K562 (cell line): ENCODE measurements around the gene SAMD8. TPM values are rescaled to one million over a fixed set of nuclear protein-coding genes. Genes with fewer than 3 reads are reported as not detected.

Source experiments
- ATAC-seq: fragments of 200-7000 bp; cut with Tn5 transposase; 3 replicates; pipeline ENCODE4 v1.9.1; 2020; ENCODE audit warnings: moderate library complexity
- BruUV-seq: library from RNA; stranded (reverse); fragments of 400-500 nt; replicated peaks from 2 replicates; lab custom pipeline; 2021; lab: Mats Ljungman, UMichigan
- CTCF ChIA-PET: fragments of 300-600 bp; formaldehyde crosslinking; extraction: SDS; loops from one replicate; lab custom pipeline; 2021; ENCODE audit warnings: low intra/inter-chr PET ratio; lab: Yijun Ruan, JAX
- POLR2A ChIA-PET: fragments of 300-600, 350-650 bp; sonication (Branson Sonifier 250); formaldehyde crosslinking; extraction: SDS; loops from one replicate; lab custom pipeline; 2021; ENCODE audit warnings: antibody characterized with exemption, inconsistent platforms; lab: Yijun Ruan, JAX
- DNase-seq, 4 experiments: peaks; one replicate each; pipeline versions ENCODE4 v3.0.0 to v3.0.0-alpha.2; 2011 to 2018; ENCODE audit warnings: low spot score in 3 of 4, mixed read lengths in 3 of 4; ENCODE audit errors: extremely low read depth in 1 of 4
- FAIRE-seq: peaks from 2 replicates; lab custom pipeline; 2011; peaks lifted over from hg19 to GRCh38; lab: Jason Lieb, UNC
- H2AFZ ChIP-seq: 2 replicates; pipeline ENCODE4 v1.6.0; 2011; ENCODE audit warnings: low read depth, low read length, control low read depth, inconsistent platforms
- H3K27ac ChIP-seq: fragments of 200-600 bp; 3 replicates; pipeline ENCODE4 v1.8.0; 2011; ENCODE audit warnings: low read depth, mild to moderate bottlenecking, control low read depth, inconsistent platforms, low read length, moderate library complexity, mixed read lengths; ENCODE audit errors: extremely low read depth
- H3K27me3 ChIP-seq, 2 experiments: fragments of 300-600 bp in 1 of 2; 2 replicates in 1 of 2; 3 replicates in 1 of 2; pipeline versions ENCODE4 v1.6.0 to v1.8.0; 2011; ENCODE audit warnings: inconsistent platforms in 2 of 2, low read length in 2 of 2, mild to moderate bottlenecking in 1 of 2, mixed read lengths in 1 of 2, moderate library complexity in 1 of 2; ENCODE audit not compliant: control insufficient read depth in 2 of 2, insufficient read depth in 2 of 2
- H3K36me3 ChIP-seq: fragments of 300-600 bp; 3 replicates; pipeline ENCODE4 v1.8.0; 2011; ENCODE audit warnings: mild to moderate bottlenecking, low read length, inconsistent platforms; ENCODE audit not compliant: control insufficient read depth, insufficient read depth
- H3K4me1 ChIP-seq, 2 experiments: fragments of 200-600 bp in 1 of 2; replicated peaks in 1 of 2; 2 replicates in 1 of 2; 3 replicates in 1 of 2; pipeline versions ENCODE4 v1.5.1 to v1.8.0; 2011; ENCODE audit warnings: inconsistent platforms in 2 of 2, low read length in 2 of 2, mild to moderate bottlenecking in 1 of 2, mixed read lengths in 1 of 2, moderate library complexity in 1 of 2; ENCODE audit not compliant: control insufficient read depth in 2 of 2, insufficient read depth in 2 of 2
- H3K4me2 ChIP-seq: 2 replicates; pipeline ENCODE4 v1.6.1; 2011; ENCODE audit warnings: low read length, control low read depth, inconsistent platforms, mixed read lengths; ENCODE audit not compliant: insufficient read depth
- H3K4me3 ChIP-seq: fragments of 200-600 bp; sonication (generic), shearing (Covaris generic); 2 replicates; pipeline ENCODE4 v1.5.1; 2016; ENCODE audit warnings: control low read depth, inconsistent platforms
- H3K79me2 ChIP-seq: fragments of 200-600 bp; 3 replicates; pipeline ENCODE4 v1.8.0; 2011; ENCODE audit warnings: low read length, inconsistent platforms; ENCODE audit not compliant: control insufficient read depth, insufficient read depth
- H3K9ac ChIP-seq, 2 experiments: 2 replicates each; pipeline versions ENCODE4 v1.6.0 to v1.6.1; 2011; ENCODE audit warnings: low read depth in 2 of 2, low read length in 2 of 2, control low read depth in 1 of 2, inconsistent platforms in 1 of 2, mild to moderate bottlenecking in 1 of 2, mixed read lengths in 1 of 2; ENCODE audit not compliant: insufficient read depth in 1 of 2
- H3K9me1 ChIP-seq: one replicate; pipeline ENCODE4 v1.6.0; 2011; ENCODE audit warnings: inconsistent platforms, mild to moderate bottlenecking, low read length, moderate library complexity; ENCODE audit not compliant: control insufficient read depth, insufficient read depth
- H3K9me3 ChIP-seq: replicated peaks from 2 replicates; pipeline ENCODE4 v1.5.1; 2011; ENCODE audit warnings: low read depth, low read length, inconsistent platforms; ENCODE audit not compliant: control insufficient read depth, insufficient read depth
- H4K20me1 ChIP-seq: replicated peaks from 2 replicates; pipeline ENCODE4 v1.6.1; 2011; ENCODE audit warnings: low read length, inconsistent platforms, mixed read lengths; ENCODE audit not compliant: control insufficient read depth, insufficient read depth
- E2F3 ChIP-seq: fragments of 250-450 bp; sonication (Bioruptor Pico); IDR thresholded peaks from 2 replicates; pipeline ENCODE4 v1.4.0; 2020; ENCODE audit warnings: mild to moderate bottlenecking
- E2F8 ChIP-seq: fragments of 450-650 bp; IDR thresholded peaks from 2 replicates; pipeline ENCODE4 v1.7.1; 2018; ENCODE audit warnings: mild to moderate bottlenecking, low read depth; ENCODE audit not compliant: partially characterized antibody
- E4F1 ChIP-seq: fragments of 250-450 bp; sonication (Bioruptor Pico); IDR thresholded peaks from 2 replicates; pipeline ENCODE4 v1.5.0; 2021; ENCODE audit warnings: mild to moderate bottlenecking, borderline replicate concordance
- KDM1A ChIP-seq, 2 experiments: fragments of 450-650 bp; IDR thresholded peaks; 2 replicates each; pipeline ENCODE4 v1.6.1; 2016; ENCODE audit warnings: mild to moderate bottlenecking in 2 of 2
- POLR2G ChIP-seq: fragments of 200-400 bp; formaldehyde crosslinking; IDR thresholded peaks from 2 replicates; pipeline ENCODE4 v1.6.1; 2017; ENCODE audit warnings: low read depth, mild to moderate bottlenecking, antibody characterized with exemption, low read length, moderate library complexity
- POLR3G ChIP-seq: IDR thresholded peaks from 2 replicates; pipeline ENCODE4 v1.6.1; 2011; ENCODE audit not compliant: insufficient read length, insufficient replicate concordance; ENCODE audit errors: extremely low read depth
- SMARCA5 ChIP-seq: fragments of 450-650 bp; IDR thresholded peaks from 2 replicates; pipeline ENCODE4 v1.6.1; 2016
- SREBF1 ChIP-seq: fragments of 150-350 bp; IDR thresholded peaks from 2 replicates; pipeline ENCODE4 v1.6.1; 2014; ENCODE audit warnings: antibody characterized with exemption, low read depth, low read length, borderline replicate concordance
- SUPT5H ChIP-seq: fragments of 450-650 bp; IDR thresholded peaks from 2 replicates; pipeline ENCODE4 v1.6.1; 2016
- TRIM25 ChIP-seq: fragments of 450-650 bp; IDR thresholded peaks from 2 replicates; pipeline ENCODE4 v1.7.0; 2016; ENCODE audit warnings: borderline replicate concordance
- ZNF134 ChIP-seq: fragments of 250-450 bp; sonication (Bioruptor Pico); conservative IDR thresholded peaks from 2 replicates; pipeline ENCODE4 v1.4.0; 2020
- ZNF347 ChIP-seq: fragments of 450-650 bp; formaldehyde crosslinking; IDR thresholded peaks from 2 replicates; pipeline ENCODE4 v1.4.0; 2020; ENCODE audit warnings: low read depth, mild to moderate bottlenecking, moderate library complexity
- WGBS: fragments of 100-300 bp; shearing (Covaris generic); methylation state at CpG from one replicate; pipeline ENCODE4 v1.1.6; 2016; ENCODE audit warnings: low coverage, mixed read lengths; ENCODE audit not compliant: insufficient coverage; ENCODE audit errors: missing lambda C conversion rate; 5-methylcytosine and 5-hydroxymethylcytosine counted together
- in situ Hi-C: fragments of 300-500 bp; cut with MboI; formaldehyde crosslinking; loops from 4 replicates; pipeline ENCODE4 v1.15.0; 2018; ENCODE audit warnings: inconsistent platforms, mixed read lengths
- intact Hi-C: fragments of 100-400 bp; cut with micrococcal nuclease; formaldehyde crosslinking; loops from 2 replicates; pipeline ENCODE4 v1.14.2; 2022
- polyA plus RNA-seq, 8 experiments: library from polyadenylated mRNA; depleted of rRNA in 4 of 8; stranded (reverse) in 5 of 8; unstranded in 3 of 8; fragments of >200 nt; fragmentation: Nextera tagmentation in 2 of 8; fragmentation: Illumina TruSeq in 1 of 8; extraction: Ambion mirVana in 2 of 8; extraction: Trizol in 1 of 8; gene quantifications; 2 replicates each; pipeline versions ENCODE4 v1.2.1 to v1.2.3, GENCODE V29; 2011 to 2014; ENCODE audit warnings: inconsistent platforms in 1 of 8, missing spikeins in 1 of 8
- total RNA-seq, 7 experiments: library from RNA; depleted of rRNA in 6 of 7; stranded (reverse); fragments of >200 nt in 6 of 7; fragmentation: Illumina TruSeq in 2 of 7; extraction: Trizol in 2 of 7; gene quantifications; 2 replicates each; pipeline versions ENCODE4 v1.2.1 to v1.2.3, GENCODE V29; 2011 to 2021; ENCODE audit warnings: low replicate concordance in 1 of 7

Gene SAMD8
- total and polyA plus RNA-seq, 9 of the 15 experiments (the other 6 are each of a cell fraction or from before 2014, with no cell fraction given) = 2.7 to 16.1 (median 6.2) TPM

- peak overlapping the region; percentile 57; the same call in 2 of the 3 replicates for H3K27ac ChIP-seq
- no peaks in the 10 kb centered on the region for H3K79me2 ChIP-seq
- FAIRE-seq = peak; percentile 93
- peak overlapping the region; percentile 47 for H3K4me2 ChIP-seq
- peak overlapping the region; percentile 10 for H2AFZ ChIP-seq
- peak overlapping the region in 1 of 2 experiments; percentile 75; a peak in 2 of 4 replicates for H3K9ac ChIP-seq
- H3K9me3 ChIP-seq = no peaks in the 10 kb centered on the region
- no peaks in the 10 kb centered on the region for H3K27me3 ChIP-seq
- ChIA-PET CTCF (interaction anchor here (0.7 to 1.8 kb wide), 4 partner anchors 10 to 44 kb away, joined by 4 to 6 read pairs (median 4); partner anchors contain the start of gene COMTD1), POLR2A (interaction anchor here (0.7 to 6.8 kb wide), 4 partner anchors 10 to 81 kb away, joined by 3 to 74 read pairs (median 4); partner anchors contain the start of genes SAMD8 and VDAC2)
- intact Hi-C loops = loop anchor here (1.0 kb wide), 1 partner anchor 19 kb away; no protein-coding TSS in a partner anchor
- no peaks in the 10 kb centered on the region for H3K36me3 ChIP-seq
- DNase-seq = peak; percentile 61 to 89 (median 74)
- 8% methylated on average over 10 of the region's 10 CpGs for WGBS
- in situ Hi-C loops = no loop called here
- peaks cover 15 to 28% of the 10 kb centered on the region in 2 experiments for H3K4me1 ChIP-seq
- H3K9me1 ChIP-seq = peaks cover 3% of the 10 kb centered on the region
- ATAC-seq = peak; percentile 93
- BruUV-seq = no TSS peak
- H4K20me1 ChIP-seq = no peaks in the 10 kb centered on the region
- no peak overlapping the region for H3K4me3 ChIP-seq
- no peak for TF ChIP-seq E4F1 (CRISPR knock-in tag)
- peak; percentile 27; the same call in 1 of the 2 replicates for TF ChIP-seq SMARCA5
- TF ChIP-seq E2F3 (CRISPR knock-in tag) = no peak
- TF ChIP-seq ZNF134 (CRISPR knock-in tag) = no peak
- no peak for TF ChIP-seq POLR2G
- TF ChIP-seq KDM1A (IDR thresholded peaks at IDR 0.05) = peak; percentile 98 to 99
- no peak for TF ChIP-seq POLR3G
- no peak for TF ChIP-seq SREBF1
- TF ChIP-seq E2F8 = no peak
- no peak for TF ChIP-seq TRIM25
- TF ChIP-seq ZNF347 = no peak
- TF ChIP-seq SUPT5H = no peak
Measured at GRCh38 chr10:75191821-75192568, 80.5 kb downstream of the SAMD8 start.
